RWPE2 (cell line): ENCODE measurements around the gene KIAA1328.

Experiments used
- ATAC-seq: fragments of 200-7000 bp; cut with Tn5 transposase; 3 replicates; pipeline ENCODE4 v1.9.1; 2021; ENCODE audit warnings: low read depth
- DNase-seq: peaks from one replicate; pipeline ENCODE4 v3.0.0-alpha.2; 2020; ENCODE audit warnings: low spot score
- H3K27ac ChIP-seq: fragments of 450-650 bp; 2 replicates; pipeline ENCODE4 v1.5.1; 2017; ENCODE audit warnings: mild to moderate bottlenecking; ENCODE audit not compliant: poor library complexity, severe bottlenecking
- H3K27me3 ChIP-seq: fragments of 250-450 bp; sonication (Bioruptor Pico); 2 replicates; pipeline ENCODE4 v1.5.1; 2021; ENCODE audit warnings: mild to moderate bottlenecking, moderate library complexity; ENCODE audit not compliant: insufficient read depth, poor library complexity, severe bottlenecking
- H3K36me3 ChIP-seq: fragments of 250-450 bp; sonication (Bioruptor Pico); 2 replicates; pipeline ENCODE4 v1.5.1; 2020; ENCODE audit warnings: low read depth, mild to moderate bottlenecking, moderate library complexity
- H3K4me1 ChIP-seq: fragments of 250-450 bp; sonication (Bioruptor Pico); 2 replicates; pipeline ENCODE4 v1.5.1; 2021; ENCODE audit warnings: mild to moderate bottlenecking, moderate library complexity; ENCODE audit not compliant: insufficient read depth, poor library complexity, severe bottlenecking
- H3K4me3 ChIP-seq: fragments of 250-450 bp; sonication (Bioruptor Pico); 2 replicates; pipeline ENCODE4 v1.5.1; 2021; ENCODE audit warnings: mild to moderate bottlenecking, moderate library complexity; ENCODE audit not compliant: severe bottlenecking
- H3K9me3 ChIP-seq: fragments of 250-450 bp; sonication (Bioruptor Pico); 2 replicates; pipeline ENCODE4 v1.5.1; 2021; ENCODE audit warnings: mild to moderate bottlenecking, moderate library complexity; ENCODE audit not compliant: severe bottlenecking
- CTCF ChIP-seq: fragments of 450-650 bp; IDR thresholded peaks from one replicate; pipeline ENCODE4 v1.5.1; 2017; ENCODE audit warnings: mild to moderate bottlenecking, moderate library complexity; ENCODE audit not compliant: poor library complexity, severe bottlenecking

Gene KIAA1328

GRCh38 chr18:36960038-36960437, 131.1 kb downstream of the KIAA1328 start:
- no peak for TF ChIP-seq CTCF
- H3K4me3 ChIP-seq = no peak overlapping the region
- no peak for ATAC-seq
- H3K9me3 ChIP-seq = no peaks in the 10 kb centered on the region
- H3K27me3 ChIP-seq = no peaks in the 10 kb centered on the region
- no peak overlapping the region for H3K27ac ChIP-seq
- H3K36me3 ChIP-seq = no peaks in the 10 kb centered on the region
- H3K4me1 ChIP-seq = no peaks in the 10 kb centered on the region
- DNase-seq = no peak

GRCh38 chr18:36963464-36963863, 134.5 kb downstream of the KIAA1328 start:
- Histone ChIP-seq H3K36me3 (no peaks in the 10 kb centered on the region), H3K27ac (no peak overlapping the region), H3K27me3 (no peaks in the 10 kb centered on the region), H3K4me1 (no peaks in the 10 kb centered on the region), H3K4me3 (no peak overlapping the region), H3K9me3 (no peaks in the 10 kb centered on the region)
- no peak for TF ChIP-seq CTCF
- DNase-seq (no peak), ATAC-seq (no peak)

GRCh38 chr18:36974686-36975085, 145.8 kb downstream of the KIAA1328 start:
- Histone ChIP-seq H3K9me3 (no peaks in the 10 kb centered on the region), H3K36me3 (no peaks in the 10 kb centered on the region), H3K4me3 (no peak overlapping the region), H3K27me3 (no peaks in the 10 kb centered on the region), H3K27ac (no peak overlapping the region), H3K4me1 (no peaks in the 10 kb centered on the region)
- no peak for ATAC-seq
- DNase-seq = no peak
- TF ChIP-seq CTCF = no peak

- TF ChIP-seq CTCF = no peak
- Histone ChIP-seq H3K27me3 (no peaks in the 10 kb centered on the region), H3K4me1 (no peaks in the 10 kb centered on the region), H3K36me3 (no peaks in the 10 kb centered on the region), H3K4me3 (no peak overlapping the region), H3K27ac (no peak overlapping the region), H3K9me3 (no peaks in the 10 kb centered on the region)
- DNase-seq (no peak), ATAC-seq (no peak)
These were observed 148.2 kb downstream of the KIAA1328 start for GRCh38 chr18:36977121-36977520.

GRCh38 chr18:36993068-36993467, 164.1 kb downstream of the KIAA1328 start:
- no peak for TF ChIP-seq CTCF
- no peak for DNase-seq
- H3K27ac ChIP-seq = no peak overlapping the region

More at GRCh38 chr18:36993068-36993467, 164.1 kb downstream of the KIAA1328 start:
- Histone ChIP-seq H3K4me1 (peaks cover 7% of the 10 kb centered on the region), H3K27me3 (no peaks in the 10 kb centered on the region), H3K4me3 (no peak overlapping the region), H3K36me3 (no peaks in the 10 kb centered on the region), H3K9me3 (no peaks in the 10 kb centered on the region)
- ATAC-seq = peak; percentile 76; the same call in 2 of the 3 replicates
